Osteocyte (in vitro differentiated cells): ENCODE measurements around the gene UAP1. TPM values are rescaled to one million over a fixed set of nuclear protein-coding genes. Genes with fewer than 3 reads are reported as not detected.
"Not testable (repeated sequence)": the region's sequence is repeated elsewhere in the genome, so short reads cannot be mapped to it uniquely, and the experiment has no call there.

Experiments
- DNase-seq: peaks from one replicate; pipeline ENCODE4 v3.0.0; 2021; ENCODE audit warnings: mixed read lengths; ENCODE audit not compliant: unreplicated experiment; ENCODE audit errors: extremely low spot score
- H3K27ac Mint-ChIP-seq: one replicate; pipeline ENCODE4 v1.8.0; 2021; ENCODE audit warnings: mild to moderate bottlenecking, mixed read lengths; ENCODE audit not compliant: unreplicated experiment
- H3K27me3 Mint-ChIP-seq: one replicate; pipeline ENCODE4 v1.8.0; 2021; ENCODE audit warnings: mixed read lengths; ENCODE audit not compliant: unreplicated experiment
- H3K36me3 Mint-ChIP-seq: one replicate; pipeline ENCODE4 v1.8.0; 2021; ENCODE audit warnings: mixed read lengths; ENCODE audit not compliant: unreplicated experiment
- H3K4me1 Mint-ChIP-seq: one replicate; pipeline ENCODE4 v1.8.0; 2021; ENCODE audit warnings: mixed read lengths; ENCODE audit not compliant: unreplicated experiment
- H3K4me3 Mint-ChIP-seq: one replicate; pipeline ENCODE4 v1.8.0; 2021; ENCODE audit warnings: mild to moderate bottlenecking, moderate library complexity, mixed read lengths; ENCODE audit not compliant: unreplicated experiment
- H3K9me3 Mint-ChIP-seq: one replicate; pipeline ENCODE4 v1.8.0; 2021; ENCODE audit warnings: mixed read lengths; ENCODE audit not compliant: unreplicated experiment
- total RNA-seq: library from RNA; stranded (reverse); gene quantifications from 2 replicates; pipeline ENCODE4 v1.2.1, GENCODE V29; 2021
- TF ChIP-seq, protein P1 (sequence below): fragments of 200-600 bp; sonication (generic); IDR thresholded peaks from 2 replicates; pipeline ENCODE4 v1.5.0; 2021; ENCODE audit warnings: antibody characterized with exemption, mild to moderate bottlenecking, moderate library complexity

The UAP1 gene
- total RNA-seq, 1 donor from 2014 or later = 30.7 TPM

DNA sequence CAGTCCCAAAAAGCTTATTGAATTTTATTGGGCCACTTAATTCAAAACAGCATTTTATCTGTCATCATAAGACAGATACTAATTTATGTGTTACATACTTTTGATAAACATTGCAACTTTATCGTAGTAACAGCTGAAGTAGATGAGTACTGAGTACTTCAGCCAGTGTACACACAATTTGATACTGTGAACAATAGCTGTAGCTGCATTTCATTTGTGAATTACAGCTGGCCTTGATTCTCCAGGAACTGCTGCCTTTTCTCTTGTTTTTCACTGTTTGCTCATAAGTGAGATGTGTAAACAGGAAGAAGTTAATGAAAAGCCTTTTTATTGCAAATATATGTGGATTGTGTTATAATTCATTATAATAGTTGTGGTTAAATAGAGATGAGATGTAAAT, 10.2 kb downstream of the UAP1 start:
- TF ChIP-seq, protein P1, sequence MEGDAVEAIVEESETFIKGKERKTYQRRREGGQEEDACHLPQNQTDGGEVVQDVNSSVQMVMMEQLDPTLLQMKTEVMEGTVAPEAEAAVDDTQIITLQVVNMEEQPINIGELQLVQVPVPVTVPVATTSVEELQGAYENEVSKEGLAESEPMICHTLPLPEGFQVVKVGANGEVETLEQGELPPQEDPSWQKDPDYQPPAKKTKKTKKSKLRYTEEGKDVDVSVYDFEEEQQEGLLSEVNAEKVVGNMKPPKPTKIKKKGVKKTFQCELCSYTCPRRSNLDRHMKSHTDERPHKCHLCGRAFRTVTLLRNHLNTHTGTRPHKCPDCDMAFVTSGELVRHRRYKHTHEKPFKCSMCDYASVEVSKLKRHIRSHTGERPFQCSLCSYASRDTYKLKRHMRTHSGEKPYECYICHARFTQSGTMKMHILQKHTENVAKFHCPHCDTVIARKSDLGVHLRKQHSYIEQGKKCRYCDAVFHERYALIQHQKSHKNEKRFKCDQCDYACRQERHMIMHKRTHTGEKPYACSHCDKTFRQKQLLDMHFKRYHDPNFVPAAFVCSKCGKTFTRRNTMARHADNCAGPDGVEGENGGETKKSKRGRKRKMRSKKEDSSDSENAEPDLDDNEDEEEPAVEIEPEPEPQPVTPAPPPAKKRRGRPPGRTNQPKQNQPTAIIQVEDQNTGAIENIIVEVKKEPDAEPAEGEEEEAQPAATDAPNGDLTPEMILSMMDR = no peak
- H3K27ac Mint-ChIP-seq = peak overlapping the region; percentile 8
- no peaks in the 10 kb centered on the region for H3K27me3 Mint-ChIP-seq
- no peak for DNase-seq
- no peaks in the 10 kb centered on the region for H3K9me3 Mint-ChIP-seq
- H3K36me3 Mint-ChIP-seq = peaks cover 25% of the 10 kb centered on the region
- no peak overlapping the region for H3K4me3 Mint-ChIP-seq
- H3K4me1 Mint-ChIP-seq = peaks cover 13% of the 10 kb centered on the region

DNA sequence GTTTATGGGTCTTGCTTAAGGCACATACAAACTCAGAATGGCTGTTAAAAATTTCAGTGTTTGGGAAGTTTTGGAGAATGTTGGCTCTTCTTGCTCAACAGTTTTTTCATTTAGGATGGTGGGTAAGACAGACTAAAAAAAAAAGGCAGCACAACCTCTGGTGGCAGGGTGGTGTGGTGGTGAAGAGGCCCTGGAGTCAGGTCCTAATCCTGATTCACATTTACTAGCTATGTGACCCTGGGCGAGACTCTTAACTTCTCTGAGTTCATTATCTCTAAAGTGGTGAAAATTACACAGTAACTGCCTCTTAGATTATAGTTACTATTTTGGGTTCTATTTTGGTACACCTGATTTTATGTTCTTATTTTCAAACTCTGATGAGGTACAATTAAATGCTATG, 11.6 kb downstream of the UAP1 start:
- Mint-ChIP-seq H3K27ac (peak overlapping the region; percentile 54), H3K27me3 (no peaks in the 10 kb centered on the region), H3K4me3 (no peak overlapping the region), H3K4me1 (peaks cover 14% of the 10 kb centered on the region), H3K9me3 (no peaks in the 10 kb centered on the region), H3K36me3 (peaks cover 20% of the 10 kb centered on the region)
- no peak for DNase-seq
- TF ChIP-seq, protein P1 = no peak

DNA sequence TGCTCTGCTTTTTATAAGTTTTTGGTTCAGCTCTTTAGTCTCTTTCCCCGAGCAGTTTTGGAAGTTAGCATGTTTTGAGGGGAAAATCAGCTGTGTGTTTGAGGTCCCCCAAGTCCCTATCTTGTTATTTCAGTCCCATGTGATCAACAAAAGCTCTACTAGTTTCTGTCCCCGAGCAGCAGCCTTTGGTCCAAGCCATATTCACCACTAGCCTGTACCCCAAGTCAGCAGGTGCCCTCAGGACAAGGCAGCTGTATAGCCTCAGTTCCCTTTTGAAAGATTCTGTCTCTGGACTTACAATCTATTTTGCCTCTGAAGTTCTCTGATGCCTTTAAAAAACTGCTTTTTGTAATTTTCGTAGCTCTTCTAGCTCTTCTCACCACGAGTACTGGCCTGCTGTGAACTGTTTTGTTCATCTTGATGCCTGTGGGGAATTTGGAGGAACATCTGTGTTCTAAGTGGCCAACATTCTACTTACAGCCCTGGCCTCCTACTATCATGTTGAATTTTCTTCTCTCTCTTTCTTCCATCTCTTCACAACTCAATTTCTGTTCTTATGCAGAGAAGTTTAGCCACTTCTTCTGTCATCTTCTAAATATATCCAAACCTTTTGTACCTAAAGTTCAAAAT, 16.7 kb downstream of the UAP1 start:
- Mint-ChIP-seq H3K4me3 (no peak overlapping the region), H3K27me3 (no peaks in the 10 kb centered on the region), H3K27ac (peak overlapping the region; percentile 7), H3K9me3 (no peaks in the 10 kb centered on the region), H3K36me3 (peaks cover 21% of the 10 kb centered on the region), H3K4me1 (peaks cover 6% of the 10 kb centered on the region)
- no peak for DNase-seq
- TF ChIP-seq, protein P1 = no peak

DNA sequence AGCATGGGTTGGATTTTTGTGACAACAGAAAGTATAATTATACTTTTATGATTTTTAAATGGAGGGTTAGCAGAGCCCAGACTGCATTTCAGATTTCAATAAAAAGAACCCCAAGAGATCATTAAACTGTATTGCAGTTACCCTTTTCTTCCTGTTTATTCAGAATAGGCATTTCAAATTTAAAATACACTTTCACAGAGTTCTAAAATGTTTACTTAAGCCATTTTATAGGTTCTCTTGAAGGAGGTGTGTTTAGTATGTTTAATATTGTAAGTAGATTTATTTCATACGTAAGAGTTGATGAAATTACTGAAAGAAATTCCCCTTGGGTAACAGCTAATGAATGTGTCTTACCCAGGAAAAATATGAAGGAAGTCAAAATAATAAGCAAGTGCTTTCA, 17.4 kb downstream of the UAP1 start:
- H3K9me3 Mint-ChIP-seq = no peaks in the 10 kb centered on the region
- TF ChIP-seq, protein P1 = no peak
- H3K4me1 Mint-ChIP-seq = peaks cover 6% of the 10 kb centered on the region
- no peak overlapping the region for H3K27ac Mint-ChIP-seq
- H3K4me3 Mint-ChIP-seq = no peak overlapping the region
- no peak for DNase-seq
- no peaks in the 10 kb centered on the region for H3K27me3 Mint-ChIP-seq
- peaks cover 21% of the 10 kb centered on the region for H3K36me3 Mint-ChIP-seq

DNA sequence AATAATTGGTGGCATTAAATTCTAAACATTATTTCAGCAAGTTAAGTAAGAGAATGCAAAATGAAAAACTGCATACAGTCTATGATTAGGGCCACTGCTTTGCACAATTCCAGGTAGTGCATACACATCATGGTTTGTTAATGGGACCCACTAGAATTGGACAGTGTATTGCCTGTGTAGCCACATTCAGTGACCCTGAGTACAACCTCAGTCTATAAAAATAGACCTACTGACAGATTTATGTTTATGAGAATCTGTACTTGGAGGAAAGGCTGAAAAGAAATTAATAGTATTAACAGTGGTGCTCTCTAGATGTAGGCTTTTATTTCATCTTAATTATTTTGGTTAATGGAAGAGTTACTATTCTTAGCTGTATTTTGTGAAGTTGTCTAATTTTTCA, 18.8 kb downstream of the UAP1 start:
- H3K4me3 Mint-ChIP-seq = no peak overlapping the region
- no peaks in the 10 kb centered on the region for H3K9me3 Mint-ChIP-seq
- H3K4me1 Mint-ChIP-seq = peaks cover 6% of the 10 kb centered on the region
- no peak for DNase-seq
- H3K36me3 Mint-ChIP-seq = peaks cover 21% of the 10 kb centered on the region
- no peaks in the 10 kb centered on the region for H3K27me3 Mint-ChIP-seq
- TF ChIP-seq, protein P1 = no peak
- H3K27ac Mint-ChIP-seq = no peak overlapping the region

DNA sequence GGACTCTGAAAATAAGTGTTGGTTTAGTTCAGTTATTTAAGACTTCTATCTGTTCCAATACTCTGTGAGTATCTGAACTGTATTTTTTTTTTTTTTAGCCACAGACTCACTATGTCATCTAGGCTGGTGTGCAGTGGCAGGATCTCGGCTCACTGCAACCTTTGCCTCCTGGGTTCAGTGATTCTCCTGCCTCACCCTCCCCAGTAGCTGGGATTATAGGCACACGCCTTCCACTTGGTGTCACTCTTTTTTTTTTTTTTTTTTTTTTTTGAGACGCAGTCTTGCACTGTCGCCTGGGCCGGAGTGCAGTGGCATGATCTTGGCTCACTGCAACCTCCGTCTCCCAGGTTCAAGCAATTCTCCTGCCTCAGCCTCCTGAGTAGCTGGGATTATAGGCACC, 21.4 kb downstream of the UAP1 start:
- not testable (repeated sequence) for H3K4me3 Mint-ChIP-seq, H3K9me3 Mint-ChIP-seq, DNase-seq

DNA sequence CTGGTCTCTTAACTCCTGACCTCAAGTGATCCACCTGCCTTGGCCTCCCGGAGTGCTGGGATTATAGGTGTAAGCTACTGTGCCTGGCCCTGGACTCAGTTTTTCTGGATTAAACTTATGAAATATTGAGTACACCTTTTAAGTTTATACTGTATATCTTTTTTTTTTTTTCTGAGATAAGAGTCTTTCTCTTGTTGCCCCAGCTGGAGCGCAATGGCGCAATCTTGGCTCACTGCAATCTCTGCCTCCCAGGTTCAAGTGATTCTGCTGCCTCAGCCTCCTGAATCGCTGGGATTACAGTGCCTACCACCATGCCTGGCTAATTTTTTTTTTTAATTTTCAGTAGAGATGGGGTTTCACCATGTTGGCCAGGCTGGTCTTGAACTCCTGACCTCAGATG, 23.6 kb downstream of the UAP1 start:
- not testable (repeated sequence) for H3K9me3 Mint-ChIP-seq, DNase-seq, H3K4me1 Mint-ChIP-seq, H3K27me3 Mint-ChIP-seq, H3K4me3 Mint-ChIP-seq, H3K27ac Mint-ChIP-seq
- peaks cover 22% of the 10 kb centered on the region for H3K36me3 Mint-ChIP-seq

More for the DNA sequence above, 21.4 kb downstream of the UAP1 start:
- H3K36me3 Mint-ChIP-seq = peaks cover 16% of the 10 kb centered on the region
- not testable (repeated sequence) for H3K4me1 Mint-ChIP-seq, H3K27ac Mint-ChIP-seq, H3K27me3 Mint-ChIP-seq
